ENCODE measurements around the gene STPG2.

GRCh38 chr4:97828646-97829045, 314.6 kb downstream of the STPG2 start:
- TF ChIP-seq BHLHE40 (IDR thresholded peaks at IDR 0.05; ENCODE audit: borderline replicate concordance) = no peak
- TF ChIP-seq FOXK2 (IDR thresholded peaks at IDR 0.05) = no peak
- TF ChIP-seq NFRKB (IDR thresholded peaks at IDR 0.05) = no peak
- TF ChIP-seq SP1 (IDR thresholded peaks at IDR 0.05) = no peak
- TF ChIP-seq LEF1 (IDR thresholded peaks at IDR 0.05; ENCODE audit: borderline replicate concordance) = no peak
- no peak for TF ChIP-seq PKNOX1 (IDR thresholded peaks at IDR 0.05)
- TF ChIP-seq FOXA1 (IDR thresholded peaks at IDR 0.05) = no peak
- no peak for TF ChIP-seq FOXM1 (IDR thresholded peaks at IDR 0.05; ENCODE audit: borderline replicate concordance)
- no peak for TF ChIP-seq L3MBTL2 (conservative IDR thresholded peaks at IDR 0.05)
- no peak for TF ChIP-seq TARDBP (IDR thresholded peaks at IDR 0.05)
- no peak for TF ChIP-seq SUZ12 (IDR thresholded peaks at IDR 0.05)
- no peak for TF ChIP-seq ZNF384 (IDR thresholded peaks at IDR 0.05)
- no peak for TF ChIP-seq ELF4 (IDR thresholded peaks at IDR 0.05)
- TF ChIP-seq HDGF (IDR thresholded peaks at IDR 0.05; ENCODE audit: borderline replicate concordance) = no peak

All from HEK293T (cell line).